HG02571 (cell line): ENCODE measurements around the gene TMEM52.

Experiments
- ATAC-seq: cut with Tn5 transposase; IDR thresholded peaks from one replicate; pipeline ENCODE4 v1.9.1; 2021; ENCODE audit warnings: mild to moderate bottlenecking, moderate library complexity; ENCODE audit not compliant: unreplicated experiment

The TMEM52 gene

GRCh38 chr1:1876335-1876930, 42.6 kb downstream of the TMEM52 start:
- ATAC-seq = no peak

- ATAC-seq = no peak
These were observed 43.1 kb downstream of the TMEM52 start for GRCh38 chr1:1875932-1876331.

GRCh38 chr1:1874901-1875300, 44.2 kb downstream of the TMEM52 start:
- no peak for ATAC-seq

- no peak for ATAC-seq
These were observed 45.9 kb downstream of the TMEM52 start for GRCh38 chr1:1873186-1873585.

GRCh38 chr1:1872329-1872994, 46.6 kb downstream of the TMEM52 start:
- no peak for ATAC-seq

GRCh38 chr1:1869469-1869868, 49.6 kb downstream of the TMEM52 start:
- ATAC-seq = no peak
